SHP77 (cell line): Measurements from ENCODE around the gene UGT1A6.

Experiments
- DNase-seq, 2 experiments: peaks; one replicate each; lab custom pipeline; 2025; lab: John Stamatoyannopoulos, UW

The UGT1A6 gene

GRCh38 chr2:233768076-233768475 lies 75.4 kb downstream of the UGT1A6 start:
- no peak for DNase-seq

- no peak for DNase-seq
Measured at GRCh38 chr2:233769260-233769659, 76.6 kb downstream of the UGT1A6 start.

GRCh38 chr2:233772153-233772552 lies 79.5 kb downstream of the UGT1A6 start:
- no peak for DNase-seq

GRCh38 chr2:233772583-233772982 lies 79.9 kb downstream of the UGT1A6 start:
- no peak for DNase-seq

GRCh38 chr2:233773854-233774253 lies 81.2 kb downstream of the UGT1A6 start:
- DNase-seq = no peak

GRCh38 chr2:233775414-233775813 lies 82.7 kb downstream of the UGT1A6 start:
- no peak for DNase-seq

GRCh38 chr2:233778030-233778429 lies 85.3 kb downstream of the UGT1A6 start, which contains the start of gene MROH2A:
TSS of gene MROH2A (plus strand) at chr2:233778330. CDS start at chr2:233779359, 1,029 bp downstream.
- no peak for DNase-seq

- no peak for DNase-seq
Measured at GRCh38 chr2:233779722-233780121, 87.0 kb downstream of the UGT1A6 start.

- no peak for DNase-seq
Measured at GRCh38 chr2:233780771-233781170, 88.1 kb downstream of the UGT1A6 start.

- no peak for DNase-seq
Measured at GRCh38 chr2:233789554-233789953, 96.9 kb downstream of the UGT1A6 start.

GRCh38 chr2:233791151-233791882 lies 98.6 kb downstream of the UGT1A6 start:
- no peak for DNase-seq

- no peak for DNase-seq
Measured at GRCh38 chr2:233791883-233792329, 99.2 kb downstream of the UGT1A6 start.

- DNase-seq = no peak
Measured at GRCh38 chr2:233792720-233793119, 100.0 kb downstream of the UGT1A6 start.

- DNase-seq = no peak
Measured at GRCh38 chr2:233793465-233794127, 100.9 kb downstream of the UGT1A6 start.

- no peak for DNase-seq
Measured at GRCh38 chr2:233794128-233794658, 101.5 kb downstream of the UGT1A6 start.

GRCh38 chr2:233795735-233796171 lies 103.1 kb downstream of the UGT1A6 start:
- no peak for DNase-seq

GRCh38 chr2:233796254-233796653 lies 103.6 kb downstream of the UGT1A6 start:
- DNase-seq = no peak

GRCh38 chr2:233798335-233799086 lies 105.8 kb downstream of the UGT1A6 start:
- no peak for DNase-seq

GRCh38 chr2:233799087-233799665 lies 106.5 kb downstream of the UGT1A6 start:
- no peak for DNase-seq

GRCh38 chr2:233799716-233800115 lies 107.0 kb downstream of the UGT1A6 start:
- no peak for DNase-seq

- no peak for DNase-seq
Measured at GRCh38 chr2:233800208-233800607, 107.5 kb downstream of the UGT1A6 start.
